Activated T-cell treated with anti-CD3 and anti-CD28 coated beads, Interleukin-2, amount 50 U/mL, for 1 hour (primary cell): ENCODE results near the gene LRP2BP.
A peak's percentile ranks its signal among the peaks of the same experiment; 100 is the strongest.

Source experiments
- DNase-seq: peaks from one replicate; pipeline ENCODE4 v3.0.0-alpha.2; 2020

The LRP2BP gene

DNA sequence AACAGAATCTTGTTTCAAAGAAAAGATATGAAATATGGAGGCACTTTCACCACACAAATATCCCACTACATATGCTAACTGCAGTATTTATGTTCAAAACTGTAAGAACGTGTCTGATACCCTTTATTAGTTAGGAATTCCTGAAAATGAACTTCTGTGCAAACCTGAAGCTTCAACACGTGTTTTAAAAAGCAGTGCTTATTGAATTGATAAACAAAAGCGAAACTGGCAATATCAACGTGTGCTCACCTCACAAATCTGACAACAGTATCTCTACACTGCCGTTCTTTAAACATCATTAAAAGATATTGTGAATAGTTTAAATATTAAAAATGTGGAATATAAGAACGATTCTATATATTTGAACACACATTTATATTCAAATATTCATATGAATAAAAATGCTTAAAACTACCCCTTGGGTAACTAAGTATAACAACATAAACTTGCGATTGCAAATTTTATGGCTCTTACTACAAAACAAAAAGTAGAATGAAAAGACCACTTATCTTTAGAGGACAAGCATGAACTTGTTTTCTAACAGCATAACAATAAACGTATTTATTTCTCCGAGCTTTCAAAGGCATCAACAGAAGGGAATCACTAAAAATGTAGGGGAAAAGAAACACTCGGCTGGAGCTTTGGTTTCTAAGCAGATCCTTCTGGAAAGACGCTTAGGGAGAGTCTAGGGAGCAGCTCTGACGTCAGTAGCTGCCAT, at the start of gene LRP2BP:
TSS of gene LRP2BP (minus strand) at position 687 of the 718 bp plus-strand sequence. CDS start 17,738 bp downstream, outside the sequence.
- DNase-seq: no peak

DNA sequence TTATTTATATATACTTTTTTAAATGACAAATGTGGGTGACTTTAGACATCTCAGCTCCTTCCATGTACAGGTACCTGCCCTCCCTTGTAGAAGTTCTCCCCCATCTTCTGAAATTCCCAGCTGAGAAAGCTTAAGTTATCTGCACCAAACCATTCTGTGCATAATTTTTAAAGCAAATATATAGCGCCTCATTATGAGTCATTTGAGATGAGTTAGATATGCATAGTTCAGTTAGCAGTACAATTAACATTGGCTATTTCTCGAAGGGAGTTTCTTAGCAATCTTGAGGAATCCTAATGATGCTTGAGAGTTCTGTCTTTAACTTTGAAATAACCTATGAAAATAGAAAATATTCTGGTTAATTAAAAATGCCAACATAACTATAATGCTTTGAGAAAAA, 49.5 kb upstream of the LRP2BP start:
- DNase-seq: no peak

DNA sequence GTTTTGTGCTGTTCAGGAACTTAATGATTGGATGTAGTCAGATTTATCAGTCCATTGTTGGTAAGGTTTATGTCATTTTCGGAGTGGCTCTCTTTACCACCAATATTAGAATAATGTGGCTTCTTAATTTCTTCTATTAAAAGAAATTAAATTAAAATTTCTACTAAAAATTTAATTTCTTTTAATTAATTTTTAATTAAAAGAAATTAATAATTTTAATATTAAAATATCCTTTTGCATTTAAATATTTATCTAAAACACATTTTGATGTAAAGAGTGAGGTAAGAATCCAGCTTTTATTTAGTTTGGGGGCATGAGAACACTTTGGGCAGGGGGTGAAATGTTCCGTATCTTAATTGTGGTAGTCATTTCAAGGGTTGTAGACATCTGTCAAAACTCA, 45.8 kb upstream of the LRP2BP start:
- DNase-seq: no peak

- no peak for DNase-seq
These were observed 42.1 kb upstream of the LRP2BP start for GRCh38 chr4:185437809-185438208.

- no peak for DNase-seq
These were observed 39.7 kb upstream of the LRP2BP start for GRCh38 chr4:185435466-185435865.

DNA sequence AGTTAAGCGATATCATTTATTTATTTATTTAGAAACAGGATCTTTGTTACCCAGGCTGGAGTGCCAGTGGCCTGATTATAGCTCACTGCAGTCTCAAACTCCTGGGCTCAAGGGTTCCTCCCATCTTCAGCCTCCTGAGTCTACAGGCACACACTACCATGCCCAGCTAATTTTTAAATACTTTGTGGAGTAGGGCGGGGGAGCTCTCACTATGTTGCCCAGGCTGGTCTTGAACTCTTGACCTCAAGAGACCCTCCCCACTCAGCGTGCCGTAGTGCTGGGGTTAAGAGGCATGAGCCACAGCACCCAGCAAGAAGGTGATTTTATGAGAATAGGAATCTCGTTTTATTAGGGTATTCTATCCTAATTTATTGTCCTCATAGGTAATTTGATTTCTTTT, 33.9 kb upstream of the LRP2BP start:
- DNase-seq: no peak

GRCh38 chr4:185426960-185427688, 31.4 kb upstream of the LRP2BP start:
- no peak for DNase-seq

DNA sequence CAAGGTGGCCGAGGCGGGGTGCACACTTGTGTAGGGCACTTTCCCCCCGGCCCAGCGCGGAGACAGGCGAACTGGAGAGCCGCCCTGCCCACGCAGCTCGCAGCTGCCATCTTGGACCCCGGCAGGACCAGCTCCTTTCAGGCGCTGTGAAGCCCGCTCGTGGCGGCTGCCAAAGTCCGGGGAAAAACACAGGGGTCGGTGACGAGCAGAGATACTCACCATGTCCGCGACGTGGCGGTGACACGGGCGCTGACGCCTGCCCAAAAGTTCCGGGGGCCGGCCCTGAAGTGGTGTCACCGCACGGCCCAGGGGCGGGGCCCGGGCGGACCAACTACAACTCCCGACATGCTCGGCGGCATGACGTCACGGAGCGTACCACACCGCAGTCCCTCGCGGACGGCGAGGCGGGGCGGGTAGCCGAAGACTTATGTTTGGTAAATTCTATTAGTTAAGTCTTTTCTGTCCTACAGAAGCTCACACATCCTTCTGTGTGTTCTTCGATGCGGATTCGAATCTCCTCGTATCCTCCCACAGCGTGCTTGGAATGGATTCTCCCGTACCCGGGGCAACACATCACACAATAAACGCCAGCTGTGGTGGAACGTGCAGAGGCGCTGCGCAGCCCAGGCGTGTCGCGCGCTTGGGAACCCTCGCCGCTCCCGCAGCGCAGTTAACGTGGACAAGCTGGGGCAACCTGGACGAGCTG, 30.1 kb upstream of the LRP2BP start, which contains the start of gene UFSP2:
TSS of gene UFSP2 (minus strand) at position 318 of the 706 bp plus-strand sequence. CDS start at position 222, 96 bp downstream.
- DNase-seq: peak; percentile 96

- DNase-seq: peak; percentile 21
These were observed 29.4 kb upstream of the LRP2BP start for GRCh38 chr4:185424905-185425646.

DNA sequence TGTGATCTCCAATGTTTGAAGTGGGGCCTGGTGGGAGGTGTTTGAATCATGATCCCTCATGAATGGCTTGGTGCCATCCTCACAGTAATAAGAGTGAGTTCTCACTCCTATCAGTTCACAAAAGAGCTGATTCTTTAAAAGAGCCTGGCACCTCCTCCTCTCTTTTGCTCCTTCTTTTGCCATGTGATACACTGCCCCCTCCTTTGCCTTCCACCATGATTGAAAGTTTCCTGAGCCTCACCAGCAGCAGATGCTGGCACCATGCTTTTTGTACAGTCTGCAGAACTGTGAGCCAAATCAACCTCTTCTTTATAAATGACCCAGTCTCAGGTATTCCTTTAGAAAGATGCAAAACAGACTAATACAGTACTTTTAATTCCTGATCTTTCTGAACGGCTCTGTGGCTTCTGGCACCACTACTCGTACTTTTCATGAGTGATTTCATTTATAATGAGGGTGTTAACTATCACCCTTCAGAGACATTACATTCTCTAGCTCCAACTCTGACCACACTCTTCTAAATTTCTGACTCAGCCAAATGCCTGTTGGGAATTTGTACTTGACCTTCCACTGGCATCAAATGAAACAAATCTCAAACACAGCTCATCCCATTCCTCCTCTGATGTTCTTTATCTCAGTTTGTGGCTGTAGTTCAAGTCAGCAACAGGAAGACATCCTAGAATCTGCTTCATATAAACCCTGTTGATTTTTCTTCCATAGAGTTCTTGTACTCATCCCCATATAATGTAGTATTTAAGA, 25.8 kb upstream of the LRP2BP start:
- no peak for DNase-seq

DNA sequence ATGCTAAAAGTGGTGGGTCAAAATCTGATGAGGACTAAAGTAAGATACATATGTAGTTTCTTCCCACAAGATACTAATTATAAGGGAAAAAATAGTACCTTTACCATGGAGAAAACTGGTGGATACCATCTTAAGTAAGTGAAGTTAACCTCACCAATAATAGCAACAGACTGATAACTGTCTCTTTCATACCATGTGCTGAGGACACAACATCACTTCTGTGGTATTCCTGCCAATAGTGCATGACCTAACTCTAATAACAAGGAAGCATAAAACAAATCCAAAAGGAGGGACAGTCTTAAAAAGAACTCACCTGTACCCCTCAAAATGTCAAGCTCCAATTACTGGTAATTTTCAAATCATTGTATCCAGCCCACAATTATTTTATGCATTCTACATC, 21.2 kb upstream of the LRP2BP start:
- no peak for DNase-seq

GRCh38 chr4:185412412-185412811, 16.7 kb upstream of the LRP2BP start:
- no peak for DNase-seq

DNA sequence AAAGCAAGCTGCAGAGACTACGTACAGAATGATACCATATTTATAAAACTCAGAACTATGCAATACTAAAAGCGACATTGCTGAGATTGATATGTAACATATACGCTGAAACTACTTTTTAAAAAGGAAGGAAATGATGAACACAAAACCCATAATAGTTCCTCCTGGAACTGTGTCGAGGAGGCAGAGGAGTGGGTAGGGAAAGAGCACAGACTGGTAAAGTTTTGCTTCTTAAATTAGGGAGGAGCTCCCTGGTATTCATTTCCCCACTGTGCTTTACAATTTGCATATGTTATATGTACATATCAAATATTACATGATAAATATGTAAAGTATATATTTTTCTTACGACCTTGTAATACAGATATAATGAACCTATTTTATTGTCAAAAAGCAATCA, 16.1 kb upstream of the LRP2BP start:
- no peak for DNase-seq

GRCh38 chr4:185408432-185408831, 12.7 kb upstream of the LRP2BP start:
- DNase-seq: no peak

GRCh38 chr4:185405296-185405999, 9.7 kb upstream of the LRP2BP start:
- no peak for DNase-seq

DNA sequence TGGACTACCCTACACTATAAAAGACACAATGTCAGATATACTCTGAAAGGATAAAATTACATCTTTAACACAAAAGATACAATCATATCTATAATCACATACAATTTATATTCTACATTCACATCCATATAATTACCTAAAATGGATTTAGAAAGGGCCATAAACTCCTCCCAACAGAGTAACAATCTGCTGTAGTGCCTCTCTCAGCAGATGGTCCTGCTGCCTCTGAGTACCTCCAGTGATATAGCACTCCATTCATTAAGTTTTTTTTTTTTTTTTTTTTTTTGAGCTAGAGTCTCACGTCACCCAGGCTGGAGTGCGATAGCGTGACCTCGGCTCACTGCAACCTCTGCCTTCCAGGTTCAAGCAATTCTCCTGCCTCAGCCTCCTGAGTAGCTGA, 8.3 kb upstream of the LRP2BP start:
- DNase-seq: no peak

DNA sequence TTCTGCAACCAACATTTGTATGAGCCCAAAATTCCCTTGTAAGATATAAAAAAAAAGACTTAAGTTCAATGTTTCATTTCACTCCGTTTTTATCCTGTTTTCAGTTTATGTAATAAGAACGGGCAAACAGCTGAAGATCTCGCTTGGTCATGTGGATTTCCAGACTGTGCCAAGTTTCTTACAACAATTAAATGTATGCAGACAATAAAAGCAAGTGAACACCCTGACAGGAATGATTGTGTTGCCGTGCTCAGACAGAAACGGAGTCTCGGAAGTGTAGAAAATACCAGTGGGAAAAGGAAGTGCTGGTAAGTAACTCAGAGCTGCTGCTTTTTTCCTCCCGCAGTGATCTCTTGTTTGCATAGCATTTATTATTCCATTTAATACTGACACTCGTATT, 3.7 kb upstream of the LRP2BP start:
- DNase-seq: no peak

GRCh38 chr4:185398618-185399017, 2.9 kb upstream of the LRP2BP start:
- no peak for DNase-seq

- peak; percentile 26 for DNase-seq
These were observed 1.1 kb upstream of the LRP2BP start, which contains the start of gene ANKRD37 for GRCh38 chr4:185396724-185397385. Gene ANKRD37 (plus strand): TSS chr4:185396841. CDS start chr4:185396924, 83 bp downstream.

DNA sequence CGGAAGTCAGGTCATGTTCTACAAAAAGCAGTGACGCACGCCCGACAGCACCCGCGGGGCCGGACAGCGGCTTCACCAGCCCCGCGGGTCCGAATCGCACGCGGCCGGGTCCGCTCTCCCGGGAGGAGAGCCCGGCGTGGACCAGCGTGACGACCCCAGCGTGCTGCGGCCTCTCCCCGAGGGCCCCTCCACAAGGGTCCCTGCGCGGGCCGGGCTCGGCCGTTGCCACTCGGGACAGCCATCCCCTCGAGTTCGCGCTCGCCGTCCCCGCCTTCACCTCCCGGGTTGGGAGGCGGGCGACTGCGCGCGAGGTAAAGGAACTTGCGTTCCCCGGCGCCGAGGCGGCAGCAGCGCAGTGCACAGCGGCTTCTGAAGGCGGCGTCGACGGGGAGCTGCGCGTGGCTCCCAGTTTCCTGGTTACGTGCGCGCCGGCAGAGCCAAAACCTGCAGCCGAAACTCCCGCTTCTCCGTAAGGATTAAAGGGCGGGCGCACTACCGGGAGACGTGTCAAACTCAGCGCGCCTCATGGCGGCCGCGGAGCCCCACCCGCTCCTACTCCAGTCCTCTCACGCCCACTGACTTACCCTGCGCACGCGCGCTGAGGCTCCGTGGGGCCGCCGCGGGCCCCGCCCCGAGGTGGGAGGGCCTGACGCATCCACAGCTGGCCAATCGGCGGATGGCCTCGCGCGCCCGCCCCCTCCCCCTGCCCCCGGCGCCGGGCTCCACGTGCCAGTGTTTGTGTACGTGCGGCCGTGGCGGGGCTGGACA, 416 bp upstream of the LRP2BP start:
- DNase-seq: peak; percentile 98
